Fibroblast of villous mesenchyme (primary cell): ENCODE results near the gene RHOU. TPM values are rescaled to one million over a fixed set of nuclear protein-coding genes. Genes with fewer than 3 reads are reported as not detected.

Experiments used
- total RNA-seq: library from RNA; depleted of rRNA; stranded (reverse); fragments of >200 nt; gene quantifications from 2 replicates; pipeline ENCODE4 v1.2.3, GENCODE V29; 2012

The RHOU gene
- total RNA-seq, 1 donor, result 2.2 TPM

Other genes starting within 250 kb of the RHOU start
- gene RNF187, start 248.1 kb upstream of the RHOU start, total RNA-seq, result 41.9 and 57.3 TPM in 2 replicates